ENCODE results near the gene TOP1.

- no peak for TF ChIP-seq CTCF (IDR thresholded peaks at IDR 0.05)
- TF ChIP-seq POLR2A (IDR thresholded peaks at IDR 0.05) = no peak
Measured at GRCh38 chr20:41034239-41034638, 5.6 kb downstream of the TOP1 start.
